WERI-Rb-1 (cell line): ENCODE data around the gene HOXD11.

Experiments
- DNase-seq: peaks from one replicate; pipeline ENCODE4 v3.0.0-alpha.2; 2020
- H3K27ac ChIP-seq: fragments of 250-450 bp; sonication (Bioruptor Pico); 2 replicates; pipeline ENCODE4 v1.5.1; 2020; ENCODE audit warnings: mild to moderate bottlenecking, moderate library complexity
- H3K27me3 ChIP-seq: fragments of 250-450 bp; sonication (Bioruptor Pico); 2 replicates; pipeline ENCODE4 v1.5.1; 2021; ENCODE audit warnings: mild to moderate bottlenecking, low read depth, moderate library complexity; ENCODE audit not compliant: insufficient read depth, severe bottlenecking
- H3K36me3 ChIP-seq: fragments of 250-450 bp; sonication (Bioruptor Pico); 2 replicates; pipeline ENCODE4 v1.5.1; 2020; ENCODE audit warnings: mild to moderate bottlenecking, moderate library complexity
- H3K4me3 ChIP-seq: 2 replicates; pipeline ENCODE4 v1.5.1; 2011; ENCODE audit warnings: low read depth, mild to moderate bottlenecking, control low read depth, low read length
- H3K9me3 ChIP-seq: fragments of 250-450 bp; sonication (Bioruptor Pico); 2 replicates; pipeline ENCODE4 v1.5.1; 2021; ENCODE audit warnings: mild to moderate bottlenecking, moderate library complexity; ENCODE audit not compliant: severe bottlenecking
- TF ChIP-seq, protein P1 (sequence below): IDR thresholded peaks from 2 replicates; pipeline ENCODE4 v1.5.1; 2011; ENCODE audit warnings: low read depth, mild to moderate bottlenecking, control low read depth, inconsistent platforms, low read length

Gene HOXD11

DNA sequence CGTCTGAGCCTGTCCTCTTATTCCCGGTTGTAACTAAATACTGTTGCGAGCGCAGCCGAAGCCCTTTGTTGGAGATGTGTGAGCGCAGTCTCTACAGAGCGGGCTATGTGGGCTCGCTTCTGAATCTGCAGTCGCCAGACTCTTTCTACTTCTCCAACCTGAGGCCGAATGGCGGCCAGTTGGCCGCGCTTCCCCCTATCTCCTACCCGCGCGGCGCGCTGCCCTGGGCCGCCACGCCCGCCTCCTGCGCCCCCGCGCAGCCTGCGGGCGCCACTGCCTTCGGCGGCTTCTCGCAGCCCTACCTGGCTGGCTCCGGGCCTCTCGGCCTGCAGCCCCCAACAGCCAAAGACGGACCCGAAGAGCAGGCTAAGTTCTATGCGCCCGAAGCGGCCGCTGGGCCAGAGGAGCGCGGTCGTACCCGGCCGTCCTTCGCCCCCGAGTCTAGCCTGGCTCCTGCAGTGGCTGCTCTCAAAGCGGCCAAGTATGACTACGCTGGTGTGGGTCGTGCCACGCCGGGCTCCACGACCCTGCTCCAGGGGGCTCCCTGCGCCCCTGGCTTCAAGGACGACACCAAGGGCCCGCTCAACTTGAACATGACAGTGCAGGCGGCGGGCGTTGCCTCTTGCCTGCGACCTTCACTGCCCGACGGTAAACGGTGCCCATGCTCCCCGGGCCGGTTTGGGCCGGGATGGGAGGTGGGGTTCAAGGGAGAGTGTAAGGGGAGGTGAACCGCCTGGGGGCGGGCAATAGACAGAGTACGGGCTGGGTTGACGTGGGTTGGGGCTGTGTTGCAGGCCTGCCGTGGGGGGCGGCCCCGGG, 7.1 kb upstream of the HOXD11 start, which contains the start of gene HOXD12:
HOXD12 (plus strand) TSS at position 68 of the 819 bp plus-strand sequence; CDS start at position 75, 7 bp downstream.
- no peak within 1 kb of the TSS for H3K4me3 ChIP-seq
- peaks cover 100% of the 10 kb centered on the region for H3K27me3 ChIP-seq
- TF ChIP-seq, protein P1, sequence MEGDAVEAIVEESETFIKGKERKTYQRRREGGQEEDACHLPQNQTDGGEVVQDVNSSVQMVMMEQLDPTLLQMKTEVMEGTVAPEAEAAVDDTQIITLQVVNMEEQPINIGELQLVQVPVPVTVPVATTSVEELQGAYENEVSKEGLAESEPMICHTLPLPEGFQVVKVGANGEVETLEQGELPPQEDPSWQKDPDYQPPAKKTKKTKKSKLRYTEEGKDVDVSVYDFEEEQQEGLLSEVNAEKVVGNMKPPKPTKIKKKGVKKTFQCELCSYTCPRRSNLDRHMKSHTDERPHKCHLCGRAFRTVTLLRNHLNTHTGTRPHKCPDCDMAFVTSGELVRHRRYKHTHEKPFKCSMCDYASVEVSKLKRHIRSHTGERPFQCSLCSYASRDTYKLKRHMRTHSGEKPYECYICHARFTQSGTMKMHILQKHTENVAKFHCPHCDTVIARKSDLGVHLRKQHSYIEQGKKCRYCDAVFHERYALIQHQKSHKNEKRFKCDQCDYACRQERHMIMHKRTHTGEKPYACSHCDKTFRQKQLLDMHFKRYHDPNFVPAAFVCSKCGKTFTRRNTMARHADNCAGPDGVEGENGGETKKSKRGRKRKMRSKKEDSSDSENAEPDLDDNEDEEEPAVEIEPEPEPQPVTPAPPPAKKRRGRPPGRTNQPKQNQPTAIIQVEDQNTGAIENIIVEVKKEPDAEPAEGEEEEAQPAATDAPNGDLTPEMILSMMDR: no peak
- no peak for DNase-seq
- H3K27ac ChIP-seq: no peak within 1 kb of the TSS
- peaks cover 11% of the 10 kb centered on the region for H3K9me3 ChIP-seq
- no peaks in the 10 kb centered on the region for H3K36me3 ChIP-seq

DNA sequence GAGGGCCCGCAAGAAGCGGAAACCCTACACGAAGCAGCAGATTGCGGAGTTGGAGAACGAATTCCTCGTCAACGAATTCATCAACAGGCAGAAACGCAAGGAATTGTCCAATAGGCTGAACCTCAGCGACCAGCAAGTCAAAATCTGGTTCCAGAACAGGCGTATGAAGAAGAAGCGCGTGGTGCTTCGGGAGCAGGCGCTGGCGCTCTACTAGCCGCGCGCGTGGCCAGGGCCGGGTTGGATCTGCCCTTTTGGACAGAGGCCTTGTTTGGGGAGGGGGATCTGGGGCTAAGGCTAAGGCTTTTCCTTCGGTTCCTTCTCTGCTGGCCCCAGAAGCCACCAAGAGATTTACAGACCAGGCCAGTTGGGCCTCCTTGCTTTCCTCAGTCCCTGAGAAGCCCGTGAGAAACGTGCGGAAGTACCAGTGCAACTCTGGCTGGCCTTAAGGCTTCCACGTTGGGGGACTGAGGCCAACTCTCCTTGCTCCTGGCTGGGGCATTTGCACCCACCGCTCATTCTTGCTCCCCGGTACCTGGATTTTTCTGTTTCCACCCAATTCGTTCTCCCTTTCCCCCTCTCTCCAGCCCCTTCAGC, 6.4 kb upstream of the HOXD11 start:
- TF ChIP-seq, protein P1: no peak
- DNase-seq: no peak
- Histone ChIP-seq H3K36me3 (no peaks in the 10 kb centered on the region), H3K9me3 (peaks cover 14% of the 10 kb centered on the region), H3K27ac (no peak overlapping the region), H3K4me3 (no peak overlapping the region), H3K27me3 (peaks cover 100% of the 10 kb centered on the region)

- H3K36me3 ChIP-seq: no peaks in the 10 kb centered on the region
- TF ChIP-seq, protein P1: no peak
- H3K4me3 ChIP-seq: no peak overlapping the region
- DNase-seq: no peak
- no peak overlapping the region for H3K27ac ChIP-seq
- H3K9me3 ChIP-seq: peaks cover 14% of the 10 kb centered on the region
- peaks cover 100% of the 10 kb centered on the region for H3K27me3 ChIP-seq
These were observed 5.8 kb upstream of the HOXD11 start for GRCh38 chr2:176101216-176101830.

- no peak overlapping the region for H3K4me3 ChIP-seq
- H3K36me3 ChIP-seq: no peaks in the 10 kb centered on the region
- TF ChIP-seq, protein P1: no peak
- no peak for DNase-seq
- no peak overlapping the region for H3K27ac ChIP-seq
- H3K27me3 ChIP-seq: peaks cover 100% of the 10 kb centered on the region
- peaks cover 14% of the 10 kb centered on the region for H3K9me3 ChIP-seq
These were observed 5.2 kb upstream of the HOXD11 start for GRCh38 chr2:176101842-176102241.

- Histone ChIP-seq H3K27ac (no peak overlapping the region), H3K27me3 (peaks cover 99% of the 10 kb centered on the region), H3K4me3 (no peak overlapping the region), H3K9me3 (peaks cover 17% of the 10 kb centered on the region), H3K36me3 (no peaks in the 10 kb centered on the region)
- DNase-seq: no peak
- TF ChIP-seq, protein P1: no peak
These were observed 4.7 kb upstream of the HOXD11 start for GRCh38 chr2:176102309-176102866.
